Measurements from ENCODE around the gene IFNL4.

DNA sequence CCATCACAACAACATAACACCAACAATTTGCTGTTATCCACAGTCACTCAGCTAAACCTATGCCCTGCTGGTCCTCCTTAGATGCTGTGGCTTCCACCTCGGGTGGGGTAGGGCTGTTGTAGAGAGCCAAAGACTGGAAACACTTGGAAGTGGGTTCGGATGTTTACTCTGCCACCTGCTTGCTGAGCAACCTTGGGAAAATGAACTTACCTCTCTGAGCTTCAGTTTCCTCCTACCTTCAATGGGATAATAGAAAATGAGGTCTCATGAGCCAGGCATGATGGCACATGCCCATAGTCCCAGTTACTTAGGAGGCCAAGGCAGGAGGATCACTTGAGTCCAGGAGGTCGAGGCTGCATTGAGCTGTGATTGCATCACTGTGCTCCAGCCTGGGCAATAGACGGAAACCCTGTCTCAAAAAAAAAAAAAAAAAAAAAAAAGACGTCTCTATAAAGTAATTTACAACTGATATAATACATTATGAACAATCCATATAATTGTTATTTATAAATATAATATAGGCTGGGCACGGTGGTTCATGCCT, 41.3 kb downstream of the IFNL4 start:
- no peak for TF ChIP-seq HDAC6 (IDR thresholded peaks at IDR 0.05; ENCODE audit: unreplicated experiment)
- TF ChIP-seq SMC3 (IDR thresholded peaks at IDR 0.05; ENCODE audit: borderline replicate concordance, low read length): no peak
- no peak for TF ChIP-seq ATF2 (IDR thresholded peaks at IDR 0.05; ENCODE audit: low read length)
- no peak for TF ChIP-seq ZNF207 (IDR thresholded peaks at IDR 0.05; ENCODE audit: borderline replicate concordance)
- TF ChIP-seq SIN3A (IDR thresholded peaks at IDR 0.05; ENCODE audit: low read depth, low read length): no peak
- TF ChIP-seq E2F8 (IDR thresholded peaks at IDR 0.05; ENCODE audit: low read depth, partially characterized antibody): no peak
- TF ChIP-seq, protein P1, sequence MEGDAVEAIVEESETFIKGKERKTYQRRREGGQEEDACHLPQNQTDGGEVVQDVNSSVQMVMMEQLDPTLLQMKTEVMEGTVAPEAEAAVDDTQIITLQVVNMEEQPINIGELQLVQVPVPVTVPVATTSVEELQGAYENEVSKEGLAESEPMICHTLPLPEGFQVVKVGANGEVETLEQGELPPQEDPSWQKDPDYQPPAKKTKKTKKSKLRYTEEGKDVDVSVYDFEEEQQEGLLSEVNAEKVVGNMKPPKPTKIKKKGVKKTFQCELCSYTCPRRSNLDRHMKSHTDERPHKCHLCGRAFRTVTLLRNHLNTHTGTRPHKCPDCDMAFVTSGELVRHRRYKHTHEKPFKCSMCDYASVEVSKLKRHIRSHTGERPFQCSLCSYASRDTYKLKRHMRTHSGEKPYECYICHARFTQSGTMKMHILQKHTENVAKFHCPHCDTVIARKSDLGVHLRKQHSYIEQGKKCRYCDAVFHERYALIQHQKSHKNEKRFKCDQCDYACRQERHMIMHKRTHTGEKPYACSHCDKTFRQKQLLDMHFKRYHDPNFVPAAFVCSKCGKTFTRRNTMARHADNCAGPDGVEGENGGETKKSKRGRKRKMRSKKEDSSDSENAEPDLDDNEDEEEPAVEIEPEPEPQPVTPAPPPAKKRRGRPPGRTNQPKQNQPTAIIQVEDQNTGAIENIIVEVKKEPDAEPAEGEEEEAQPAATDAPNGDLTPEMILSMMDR (IDR thresholded peaks at IDR 0.05 in 2 of 3, conservative IDR thresholded peaks at IDR 0.05 in 1 of 3; ENCODE audit: control insufficient read depth in 2 of 3, extremely low read depth in 1 of 3, insufficient read depth in 1 of 3, low read depth in 3 of 3, low read length in 3 of 3): no peak
- no peak for TF ChIP-seq CHD2 (IDR thresholded peaks at IDR 0.05; ENCODE audit: borderline replicate concordance, low read depth, low read length)
- no peak for TF ChIP-seq MAX (IDR thresholded peaks at IDR 0.05; ENCODE audit: low read depth, low read length)
- TF ChIP-seq MYB (IDR thresholded peaks at IDR 0.05; ENCODE audit: borderline replicate concordance, low read depth, low read length): no peak
- no peak for TF ChIP-seq POLR2A (IDR thresholded peaks at IDR 0.05; ENCODE audit: low read depth, low read length)
- no peak for TF ChIP-seq E2F4 (IDR thresholded peaks at IDR 0.05; ENCODE audit: low read depth, low read length)
